Neural cell (in vitro differentiated cells): ENCODE data around the gene UBP1. TPM values are rescaled to one million over a fixed set of nuclear protein-coding genes. Genes with fewer than 3 reads are reported as not detected.

Experiments used
- H2AFZ ChIP-seq: fragments of 200-600, 300-800 bp; sonication (generic), shearing (Covaris generic); 2 replicates; pipeline ENCODE4 v1.6.0; 2014; ENCODE audit warnings: low read depth, mild to moderate bottlenecking, antibody characterized with exemption, low read length, moderate library complexity
- H3F3A ChIP-seq: fragments of 200-600 bp; shearing (Covaris generic); 2 replicates; pipeline ENCODE4 v1.6.1; 2016; ENCODE audit warnings: mild to moderate bottlenecking, moderate library complexity, mixed read lengths, antibody characterized with exemption, low read length; ENCODE audit not compliant: insufficient read depth, poor library complexity, severe bottlenecking
- H3K27ac ChIP-seq: fragments of 200-600, 300-800 bp; sonication (generic), shearing (Covaris generic); 2 replicates; pipeline ENCODE4 v1.5.1; 2014; ENCODE audit warnings: mild to moderate bottlenecking, low read length, moderate library complexity
- H3K27me3 ChIP-seq: fragments of 300-800, 200-600 bp; sonication (generic), shearing (Covaris generic); 2 replicates; pipeline ENCODE4 v1.6.0; 2014; ENCODE audit warnings: mild to moderate bottlenecking, low read depth, low read length, moderate library complexity; ENCODE audit not compliant: insufficient read depth
- H3K36me3 ChIP-seq: fragments of 300-800, 200-600 bp; sonication (generic), shearing (Covaris generic); 2 replicates; pipeline ENCODE4 v1.5.1; 2014; ENCODE audit warnings: mild to moderate bottlenecking, antibody characterized with exemption, low read length, moderate library complexity; ENCODE audit not compliant: insufficient read depth
- H3K4me2 ChIP-seq: fragments of 300-800, 200-600 bp; sonication (generic), shearing (Covaris generic); 2 replicates; pipeline ENCODE4 v1.6.0; 2014; ENCODE audit warnings: mild to moderate bottlenecking, low read length
- H3K4me3 ChIP-seq: fragments of 300-800, 200-600 bp; sonication (generic), shearing (Covaris generic); 2 replicates; pipeline ENCODE4 v1.5.1; 2014; ENCODE audit warnings: mild to moderate bottlenecking, low read length, moderate library complexity
- H3K79me2 ChIP-seq: fragments of 200-600 bp; shearing (Covaris generic); replicated peaks from 2 replicates; pipeline ENCODE4 v1.6.0; 2014; ENCODE audit warnings: mild to moderate bottlenecking, low read length, moderate library complexity; ENCODE audit not compliant: insufficient read depth
- H3K9ac ChIP-seq: fragments of 300-800, 200-600 bp; sonication (generic), shearing (Covaris generic); 2 replicates; pipeline ENCODE4 v1.6.1; 2016; ENCODE audit warnings: mild to moderate bottlenecking, low read length, mixed read lengths
- H3K9me2 ChIP-seq: fragments of 200-600 bp; shearing (Covaris generic); 2 replicates; pipeline ENCODE4 v1.6.1; 2016; ENCODE audit warnings: mild to moderate bottlenecking, low read length, mixed read lengths; ENCODE audit not compliant: insufficient read depth
- H3K9me3 ChIP-seq: fragments of 200-600, 300-800 bp; sonication (generic), shearing (Covaris generic); 2 replicates; pipeline ENCODE4 v1.6.1; 2016; ENCODE audit warnings: mild to moderate bottlenecking, mixed run types, low read length, moderate library complexity, mixed read lengths
- H4K20me1 ChIP-seq: fragments of 200-600 bp; shearing (Covaris generic); 2 replicates; pipeline ENCODE4 v1.6.1; 2016; ENCODE audit warnings: mild to moderate bottlenecking, mixed run types; ENCODE audit not compliant: insufficient read depth
- CTCF ChIP-seq: fragments of 450-650 bp; IDR thresholded peaks from 2 replicates; pipeline ENCODE4 v1.5.1; 2014; ENCODE audit warnings: antibody characterized with exemption, mild to moderate bottlenecking, moderate library complexity; ENCODE audit not compliant: poor library complexity, severe bottlenecking
- EP300 ChIP-seq: fragments of 450-650 bp; conservative IDR thresholded peaks from 2 replicates; pipeline ENCODE4 v1.6.1; 2014; ENCODE audit warnings: antibody characterized with exemption, mild to moderate bottlenecking, moderate library complexity; ENCODE audit not compliant: poor library complexity, severe bottlenecking
- EZH2 ChIP-seq: fragments of 200-600, 300-800 bp; shearing (Covaris generic), sonication (generic); IDR thresholded peaks from 2 replicates; pipeline ENCODE4 v1.6.1; 2014; ENCODE audit warnings: antibody characterized with exemption, low read length, borderline replicate concordance, mild to moderate bottlenecking; ENCODE audit not compliant: insufficient read depth, poor library complexity, severe bottlenecking
- MXI1 ChIP-seq: fragments of 450-650 bp; conservative IDR thresholded peaks from 2 replicates; pipeline ENCODE4 v1.6.1; 2014; ENCODE audit warnings: antibody characterized with exemption, mild to moderate bottlenecking; ENCODE audit not compliant: poor library complexity, severe bottlenecking
- POLR2AphosphoS5 ChIP-seq: IDR thresholded peaks from 2 replicates; pipeline ENCODE4 v1.6.1; 2012
- RAD21 ChIP-seq: fragments of 450-650 bp; conservative IDR thresholded peaks from 2 replicates; pipeline ENCODE4 v1.6.1; 2014; ENCODE audit warnings: antibody characterized with exemption, mild to moderate bottlenecking, moderate library complexity
- REST ChIP-seq: IDR thresholded peaks from 2 replicates; pipeline ENCODE4 v1.6.1; 2012; ENCODE audit warnings: borderline replicate concordance
- SMC3 ChIP-seq: fragments of 450-650 bp; conservative IDR thresholded peaks from 2 replicates; pipeline ENCODE4 v1.6.1; 2014; ENCODE audit warnings: antibody characterized with exemption, mild to moderate bottlenecking, moderate library complexity; ENCODE audit not compliant: poor library complexity
- TAF1 ChIP-seq: IDR thresholded peaks from 2 replicates; pipeline ENCODE4 v1.6.1; 2012; ENCODE audit warnings: low read depth
- polyA plus RNA-seq: library from polyadenylated mRNA; depleted of rRNA; stranded (reverse); fragments of >200 nt; gene quantifications from 2 replicates; pipeline ENCODE4 v1.2.3, GENCODE V29; 2014

The UBP1 gene
- polyA plus RNA-seq, 1 donor from 2014 or later = 74.2 TPM

GRCh38 chr3:33394403-33395054 is 45.7 kb downstream of the UBP1 start:
- TF ChIP-seq MXI1 (no peak), SMC3 (no peak)
- Histone ChIP-seq H4K20me1 (no peaks in the 10 kb centered on the region), H3K4me3 (no peak overlapping the region), H3K36me3 (peaks cover 16% of the 10 kb centered on the region), H2AFZ (no peak overlapping the region), H3K79me2 (no peaks in the 10 kb centered on the region), H3K27me3 (no peaks in the 10 kb centered on the region), H3K9me3 (no peaks in the 10 kb centered on the region), H3K27ac (no peak overlapping the region), H3F3A (no peaks in the 10 kb centered on the region), H3K9me2 (no peaks in the 10 kb centered on the region), H3K4me2 (no peak overlapping the region), H3K9ac (no peak overlapping the region)

- H3K27ac ChIP-seq = no peak overlapping the region
- TF ChIP-seq POLR2AphosphoS5 (no peak), RAD21 (no peak), TAF1 (no peak), EZH2 (no peak), MXI1 (no peak), REST (no peak), EP300 (no peak), CTCF (no peak), SMC3 (no peak)
- H3K4me3 ChIP-seq = no peak overlapping the region
- H3K27me3 ChIP-seq = no peaks in the 10 kb centered on the region
- peaks cover 16% of the 10 kb centered on the region for H3K36me3 ChIP-seq
- H4K20me1 ChIP-seq = no peaks in the 10 kb centered on the region
- no peaks in the 10 kb centered on the region for H3K9me2 ChIP-seq
- H3K9ac ChIP-seq = no peak overlapping the region
- no peaks in the 10 kb centered on the region for H3K9me3 ChIP-seq
- no peak overlapping the region for H2AFZ ChIP-seq
- no peaks in the 10 kb centered on the region for H3F3A ChIP-seq
- H3K4me2 ChIP-seq = no peak overlapping the region
- no peaks in the 10 kb centered on the region for H3K79me2 ChIP-seq
Observed at GRCh38 chr3:33392703-33393125, 47.5 kb downstream of the UBP1 start.
